Measurements from ENCODE around the gene ZNF701. TPM values are rescaled to one million over a fixed set of nuclear protein-coding genes. Genes with fewer than 3 reads are reported as not detected.

The ZNF701 gene
- total and polyA plus RNA-seq, 2 of the 8 experiments (the other 6 are each of a cell fraction or from before 2014, with no cell fraction given), result 4.9 to 18.7 TPM

- Histone ChIP-seq H2AK5ac (ENCODE audit: low read depth, low read length) (no peak overlapping the region), H3K56ac (replicated peaks; ENCODE audit: insufficient read length, low read depth, low read length) (no peak overlapping the region), H4K20me1 (replicated peaks in 1 of 2; ENCODE audit: control insufficient read depth in 1 of 2, insufficient read depth in 2 of 2, low read length in 2 of 2) (peaks cover 2 to 3% of the 10 kb centered on the region in 2 experiments), H2BK12ac (ENCODE audit: low read depth, low read length) (no peak overlapping the region), H3K4me1 (replicated peaks in 1 of 4; ENCODE audit: control insufficient read depth in 3 of 4, insufficient read depth in 4 of 4, low read length in 3 of 4) (peaks cover 0 to 6% (median 6%) of the 10 kb centered on the region in 4 experiments; a peak in 5 of 7 replicates), H3K23me2 (ENCODE audit: low read depth, low read length) (peaks cover 3% of the 10 kb centered on the region; the same call in 1 of the 2 replicates), H3K9ac (replicated peaks in 1 of 4; ENCODE audit: extremely low read depth in 1 of 4, low read depth in 3 of 4, low read length in 3 of 4) (no peak overlapping the region), H3K18ac (ENCODE audit: extremely low read depth, low read length) (no peak overlapping the region), H2BK15ac (ENCODE audit: low read length) (no peak overlapping the region), H2BK5ac (ENCODE audit: low read depth, low read length) (no peak overlapping the region), H4K5ac (ENCODE audit: insufficient read length, low read depth, low read length) (no peak overlapping the region), H3K9me3 (ENCODE audit: insufficient read depth in 2 of 2, low read depth in 1 of 2, low read length in 1 of 2) (no peaks in the 10 kb centered on the region), H3K27me3 (replicated peaks in 1 of 4; ENCODE audit: control insufficient read depth in 3 of 4, extremely low read depth in 1 of 4, insufficient read depth in 3 of 4, low read length in 3 of 4) (no peaks in the 10 kb centered on the region), H3K79me1 (ENCODE audit: low read depth, low read length) (peaks cover 4% of the 10 kb centered on the region), H2BK120ac (replicated peaks; ENCODE audit: low read depth, low read length) (no peak overlapping the region), H2AFZ (ENCODE audit: low read length) (no peak overlapping the region), H3K14ac (ENCODE audit: insufficient read length) (no peak overlapping the region), H2BK20ac (ENCODE audit: low read length) (no peak overlapping the region), H3K36me3 (ENCODE audit: control insufficient read depth in 2 of 4, insufficient read depth in 4 of 4, low read length in 3 of 4) (peaks cover 0 to 3% (median 0%) of the 10 kb centered on the region in 4 experiments; a peak in 1 of 8 replicates), H4K8ac (ENCODE audit: extremely low read depth, insufficient read depth, low read length) (no peak overlapping the region), H3K27ac (ENCODE audit: low read depth, low read length) (no peak overlapping the region), H4K91ac (replicated peaks; ENCODE audit: insufficient read length, low read length) (no peak overlapping the region), H3K4me3 (ENCODE audit: extremely low read depth in 1 of 4, insufficient read depth in 2 of 4, low read depth in 3 of 4, low read length in 4 of 4) (no peak overlapping the region), H3K4ac (replicated peaks; ENCODE audit: insufficient read length, low read depth, low read length) (no peak overlapping the region), H3K79me2 (ENCODE audit: control insufficient read depth in 1 of 2, insufficient read depth in 2 of 2, low read length in 2 of 2) (0 out of 4 replicates have a peak, but pooled peaks cover 0 to 5% of the 10 kb centered on the region in 2 experiments), H3K23ac (ENCODE audit: insufficient read length) (no peak overlapping the region), H3K4me2 (ENCODE audit: insufficient read depth in 1 of 2, low read depth in 2 of 2, low read length in 2 of 2) (no peak overlapping the region)
- no peak for TF ChIP-seq SUZ12 (IDR thresholded peaks at IDR 0.05; ENCODE audit: low read length)
- TF ChIP-seq GABPA (IDR thresholded peaks at IDR 0.05; ENCODE audit: borderline replicate concordance, insufficient read depth, low read length), result no peak
- no peak for TF ChIP-seq HDAC6 (IDR thresholded peaks at IDR 0.05; ENCODE audit: low read depth, low read length)
- no peak for TF ChIP-seq SIX5 (IDR thresholded peaks at IDR 0.05; ENCODE audit: low read depth, low read length)
- no peak for TF ChIP-seq NRF1 (IDR thresholded peaks at IDR 0.05; ENCODE audit: low read depth, low read length)
- TF ChIP-seq SP4 (IDR thresholded peaks at IDR 0.05; ENCODE audit: low read length), result no peak
- POLR2A ChIA-PET (ENCODE audit: partially characterized antibody), result interaction anchor here (0.9 kb wide), 1 partner anchor 176 kb away, joined by 3 read pairs; no protein-coding TSS in a partner anchor
- CTCF ChIA-PET (ENCODE audit: partially characterized antibody), result interaction anchor here (1.2 kb wide), 1 partner anchor 24 kb away, joined by 4 read pairs; no protein-coding TSS in a partner anchor
- WGBS, 2 experiments (ENCODE audit: extremely low coverage in 1 of 2, insufficient coverage in 1 of 2, insufficient read length in 1 of 2, insufficient replicate concordance in 2 of 2, low coverage in 1 of 2, low lambda C conversion rate in 2 of 2, missing lambda C conversion rate in 1 of 2), result 95% methylated on average over 14 of the region's 14 CpGs; no CpG with 5 or more reads in 1 of the 2 experiments
- DNase-seq (ENCODE audit: low read depth in 1 of 2, low spot score in 2 of 2) (no peak), FAIRE-seq (no peak)
Measured at GRCh38 chr19:52567921-52568320, 2.2 kb upstream of the ZNF701 start.
